Gastroesophageal sphincter (tissue), 4 donors: ENCODE data around the gene ACAD10. TPM values are rescaled to one million over a fixed set of nuclear protein-coding genes. Genes with fewer than 3 reads are reported as not detected.

Experiments
- ATAC-seq: fragments of 150-250 bp; one replicate; pipeline ENCODE4 v1.9.1; 2016; ENCODE audit warnings: mild to moderate bottlenecking, moderate library complexity
- H3K27ac ChIP-seq, 4 donors: fragments of 200-600 bp; sonication (generic) in 3 of 4; 1 replicate in 3 of 4; 2 replicates in 1 of 4; pipeline ENCODE4 v1.5.1; 2016 to 2019
- H3K27me3 ChIP-seq: fragments of 200-600 bp; sonication (generic); one replicate; pipeline ENCODE4 v1.5.1; 2019
- H3K36me3 ChIP-seq, 2 donors: fragments of 200-600 bp; sonication (generic); one replicate each; pipeline ENCODE4 v1.5.1; 2019; ENCODE audit warnings: control low read depth in 1 of 2
- H3K4me1 ChIP-seq, 3 donors: fragments of 200-600 bp; sonication (generic); 1 replicate in 2 of 3; 2 replicates in 1 of 3; pipeline ENCODE4 v1.5.1; 2016 to 2019; ENCODE audit warnings: control low read depth in 2 of 3
- H3K4me3 ChIP-seq, 2 donors: fragments of 200-600 bp; sonication (generic); one replicate each; pipeline ENCODE4 v1.5.1; 2019; ENCODE audit warnings: mild to moderate bottlenecking in 1 of 2, moderate library complexity in 1 of 2
- H3K9me3 ChIP-seq, 3 donors: fragments of 200-600 bp; sonication (generic); one replicate each; pipeline ENCODE4 v1.5.1; 2017 to 2019; ENCODE audit warnings: control low read depth in 2 of 3
- CTCF ChIP-seq, 4 experiments: fragments of 200-600 bp in 2 of 4; fragments of 450-650 bp in 2 of 4; sonication (generic) in 1 of 4; IDR thresholded peaks; one replicate each; pipeline ENCODE4 v1.5.1; 2017 to 2019; ENCODE audit warnings: antibody characterized with exemption in 4 of 4, mild to moderate bottlenecking in 2 of 4, moderate library complexity in 2 of 4
- EP300 ChIP-seq: sonication (generic); formaldehyde crosslinking; IDR thresholded peaks from one replicate; pipeline ENCODE4 v1.6.1; 2017; ENCODE audit warnings: antibody characterized with exemption, mild to moderate bottlenecking
- POLR2A ChIP-seq, 2 donors: fragments of 450-650 bp; IDR thresholded peaks; one replicate each; pipeline ENCODE4 v1.6.1; 2017; ENCODE audit warnings: antibody characterized with exemption in 2 of 2, mild to moderate bottlenecking in 2 of 2, moderate library complexity in 1 of 2
- POLR2AphosphoS5 ChIP-seq: sonication (generic); formaldehyde crosslinking; IDR thresholded peaks from one replicate; pipeline ENCODE4 v1.6.1; 2017; ENCODE audit warnings: antibody characterized with exemption
- WGBS, 2 donors: methylation state at CpG; one replicate each; pipeline ENCODE4 v1.1.5; 2018; ENCODE audit warnings: low coverage in 1 of 2; 5-methylcytosine and 5-hydroxymethylcytosine counted together
- total RNA-seq, 4 donors: library from RNA; depleted of rRNA; stranded (reverse); fragments of >200 nt; gene quantifications; one replicate each; pipeline ENCODE4 v1.1.0, GENCODE V29; 2016

Gene ACAD10
- total RNA-seq, 4 donors from 2014 or later, result 7.5 to 26.5 (median 19.0) TPM

- Histone ChIP-seq H3K9me3 (no peaks in the 10 kb centered on the region), H3K36me3 (peaks cover 0 to 98% of the 10 kb centered on the region in 2 donors), H3K4me1 (peaks cover 0 to 26% (median 0%) of the 10 kb centered on the region in 3 donors), H3K27ac (peak overlapping the region in 2 of 4 donors; percentile 5 to 24), H3K4me3 (no peak overlapping the region), H3K27me3 (no peaks in the 10 kb centered on the region)
- 67 to 83% methylated on average over 4 to 6 of the region's 11 CpGs for WGBS, 2 donors
- ATAC-seq, result no peak
- no peak for TF ChIP-seq POLR2A (IDR thresholded peaks at IDR 0.05)
- TF ChIP-seq EP300, result no peak
- no peak for TF ChIP-seq CTCF (IDR thresholded peaks at IDR 0.05)
- TF ChIP-seq POLR2AphosphoS5, result no peak
Observed at GRCh38 chr12:111789779-111790178, 103.9 kb downstream of the ACAD10 start.

DNA sequence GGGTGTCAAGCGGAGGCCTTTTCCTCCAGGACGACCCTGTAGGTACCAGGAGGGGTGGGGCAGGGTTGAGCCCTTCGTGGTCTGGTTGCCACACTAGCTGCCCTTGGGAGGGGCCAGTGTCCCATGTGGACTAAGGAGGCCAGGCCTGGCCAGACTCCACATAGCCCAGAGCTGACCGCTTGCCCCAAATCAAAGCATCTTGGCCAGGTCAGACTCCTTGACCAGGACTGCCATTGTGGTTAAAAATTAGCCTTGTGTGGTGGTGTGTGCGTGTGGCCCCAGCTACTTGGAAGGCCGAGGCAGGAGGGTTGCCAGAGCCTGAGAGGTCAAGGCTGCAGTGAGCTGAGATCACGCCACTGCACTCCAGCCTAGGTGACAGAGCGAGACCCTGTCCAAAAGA is 105.7 kb downstream of the ACAD10 start:
- ATAC-seq, result no peak
- no peak for TF ChIP-seq POLR2A (IDR thresholded peaks at IDR 0.05)
- TF ChIP-seq POLR2AphosphoS5, result no peak
- no peak overlapping the region for H3K4me3 ChIP-seq
- no peaks in the 10 kb centered on the region for H3K9me3 ChIP-seq
- peaks cover 0 to 98% of the 10 kb centered on the region in 2 donors for H3K36me3 ChIP-seq
- peak overlapping the region in 3 of 4 donors; percentile 60 to 73 (median 63) for H3K27ac ChIP-seq
- H3K27me3 ChIP-seq, result no peaks in the 10 kb centered on the region
- H3K4me1 ChIP-seq, result peaks cover 0 to 26% (median 0%) of the 10 kb centered on the region in 3 donors
- WGBS, 2 donors, result 80 to 93% methylated on average over 1 to 2 of the region's 8 CpGs

DNA sequence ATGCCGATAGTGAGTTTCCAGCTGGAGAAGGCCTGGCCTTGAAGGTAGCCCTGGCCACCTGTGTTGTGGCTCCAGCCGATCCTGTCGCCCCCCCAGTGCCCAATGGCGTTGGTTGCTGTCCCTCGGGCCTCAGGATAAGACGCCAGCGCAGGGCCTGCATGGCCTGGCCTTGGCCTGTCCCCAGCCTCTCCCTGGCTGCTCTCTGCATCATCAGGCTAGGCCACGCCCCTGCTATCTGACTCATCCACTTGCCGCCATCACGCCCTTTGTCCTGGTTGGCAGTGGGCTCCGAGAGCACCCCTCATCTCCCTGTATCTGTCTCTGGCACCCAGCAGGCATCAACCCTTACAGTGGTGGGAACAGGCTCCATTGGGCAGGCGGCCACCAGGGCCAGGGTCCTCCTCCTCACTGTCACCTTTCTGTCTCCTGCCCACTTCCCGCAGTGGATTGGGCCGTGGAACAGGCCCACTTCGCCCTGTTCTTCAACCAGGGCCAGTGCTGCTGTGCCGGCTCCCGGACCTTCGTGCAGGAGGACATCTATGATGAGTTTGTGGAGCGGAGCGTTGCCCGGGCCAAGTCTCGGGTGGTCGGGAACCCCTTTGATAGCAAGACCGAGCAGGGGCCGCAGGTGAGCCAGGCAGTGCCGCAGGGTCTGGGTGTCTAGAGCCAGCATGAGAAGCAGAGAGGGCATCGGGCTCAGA is 106.5 kb downstream of the ACAD10 start:
- no peaks in the 10 kb centered on the region for H3K9me3 ChIP-seq
- 55 to 100% methylated on average over 1 to 5 of the region's 27 CpGs for WGBS, 2 donors
- H3K36me3 ChIP-seq, result peaks cover 0 to 98% of the 10 kb centered on the region in 2 donors
- ATAC-seq, result peak; percentile 79
- no peaks in the 10 kb centered on the region for H3K27me3 ChIP-seq
- H3K4me1 ChIP-seq, result peaks cover 0 to 24% (median 0%) of the 10 kb centered on the region in 3 donors
- no peak overlapping the region for H3K4me3 ChIP-seq
- H3K27ac ChIP-seq, result peak overlapping the region in 3 of 4 donors; percentile 60 to 73 (median 63)
- TF ChIP-seq POLR2AphosphoS5 (no peak), CTCF (IDR thresholded peaks at IDR 0.05) (no peak), POLR2A (IDR thresholded peaks at IDR 0.05) (no peak), EP300 (no peak)

- Histone ChIP-seq H3K4me1 (peaks cover 0 to 19% (median 0%) of the 10 kb centered on the region in 3 donors), H3K9me3 (no peaks in the 10 kb centered on the region), H3K27me3 (no peaks in the 10 kb centered on the region), H3K27ac (peak overlapping the region in 3 of 4 donors; percentile 60 to 73 (median 63)), H3K36me3 (peaks cover 0 to 98% of the 10 kb centered on the region in 2 donors), H3K4me3 (no peak overlapping the region)
- no peak for ATAC-seq
- 73 to 88% methylated on average over 1 to 3 of the region's 3 CpGs for WGBS, 2 donors
- TF ChIP-seq CTCF (IDR thresholded peaks at IDR 0.05), result no peak
- no peak for TF ChIP-seq POLR2A (IDR thresholded peaks at IDR 0.05)
- no peak for TF ChIP-seq POLR2AphosphoS5
- TF ChIP-seq EP300, result no peak
Observed at GRCh38 chr12:111792856-111793235, 107.0 kb downstream of the ACAD10 start.

DNA sequence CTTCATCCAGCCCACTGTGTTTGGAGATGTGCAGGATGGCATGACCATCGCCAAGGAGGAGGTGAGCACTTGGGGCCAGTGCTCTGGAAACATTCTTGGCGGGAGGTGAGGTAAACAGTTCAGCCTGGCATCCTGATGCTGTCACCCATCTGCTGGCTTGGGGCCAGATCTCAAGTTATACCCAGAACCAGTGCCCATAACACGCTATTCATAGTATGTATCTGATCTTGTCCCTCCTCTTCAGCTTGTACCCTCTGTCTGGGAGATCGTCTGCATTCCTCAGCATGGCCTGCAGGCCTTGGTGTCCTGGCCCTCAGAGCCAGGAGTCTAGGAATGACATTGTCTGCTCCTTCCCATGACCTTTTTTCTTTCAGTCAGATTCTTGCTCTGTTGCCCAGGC is 112.3 kb downstream of the ACAD10 start:
- WGBS, 2 donors, result 29 to 84% methylated on average over 1 to 2 of the region's 4 CpGs
- H3K9me3 ChIP-seq, result no peaks in the 10 kb centered on the region
- peaks cover 0 to 3% (median 0%) of the 10 kb centered on the region in 3 donors for H3K4me1 ChIP-seq
- peaks cover 6 to 100% of the 10 kb centered on the region in 2 donors for H3K36me3 ChIP-seq
- H3K4me3 ChIP-seq, result no peak overlapping the region
- TF ChIP-seq CTCF (IDR thresholded peaks at IDR 0.05), result no peak
- TF ChIP-seq POLR2AphosphoS5, result no peak
- no peak for TF ChIP-seq POLR2A (IDR thresholded peaks at IDR 0.05)
- no peak for TF ChIP-seq EP300
- H3K27me3 ChIP-seq, result no peaks in the 10 kb centered on the region
- ATAC-seq, result no peak
- peak overlapping the region in 1 of 4 donors; percentile 10 for H3K27ac ChIP-seq
